Fibroblast of villous mesenchyme (primary cell): Measurements from ENCODE around the gene ANKDD1B. TPM values are rescaled to one million over a fixed set of nuclear protein-coding genes. Genes with fewer than 3 reads are reported as not detected.
A peak's percentile ranks its signal among the peaks of the same experiment; 100 is the strongest.

Experiments used
- DNase-seq: peaks from one replicate; pipeline ENCODE4 v3.0.0-alpha.2; 2010; ENCODE audit warnings: low read depth
- H3K4me3 ChIP-seq: 2 replicates; pipeline ENCODE4 v1.5.1; 2011; ENCODE audit warnings: low read depth, mild to moderate bottlenecking, low read length
- small RNA-seq: library from RNA; depleted of rRNA; stranded (forward); fragments of <200 nt; gene quantifications from one replicate; pipeline ENCODE3, GENCODE V24; 2012
- total RNA-seq: library from RNA; depleted of rRNA; stranded (reverse); fragments of >200 nt; gene quantifications from 2 replicates; pipeline ENCODE4 v1.2.3, GENCODE V29; 2012
- TF ChIP-seq, protein P1 (sequence below): IDR thresholded peaks from 2 replicates; pipeline ENCODE4 v1.5.1; 2012; ENCODE audit warnings: low read depth, mild to moderate bottlenecking, low read length; ENCODE audit not compliant: insufficient read depth

ANKDD1B gene
- total RNA-seq, 1 donor: under 0.01 TPM

DNA sequence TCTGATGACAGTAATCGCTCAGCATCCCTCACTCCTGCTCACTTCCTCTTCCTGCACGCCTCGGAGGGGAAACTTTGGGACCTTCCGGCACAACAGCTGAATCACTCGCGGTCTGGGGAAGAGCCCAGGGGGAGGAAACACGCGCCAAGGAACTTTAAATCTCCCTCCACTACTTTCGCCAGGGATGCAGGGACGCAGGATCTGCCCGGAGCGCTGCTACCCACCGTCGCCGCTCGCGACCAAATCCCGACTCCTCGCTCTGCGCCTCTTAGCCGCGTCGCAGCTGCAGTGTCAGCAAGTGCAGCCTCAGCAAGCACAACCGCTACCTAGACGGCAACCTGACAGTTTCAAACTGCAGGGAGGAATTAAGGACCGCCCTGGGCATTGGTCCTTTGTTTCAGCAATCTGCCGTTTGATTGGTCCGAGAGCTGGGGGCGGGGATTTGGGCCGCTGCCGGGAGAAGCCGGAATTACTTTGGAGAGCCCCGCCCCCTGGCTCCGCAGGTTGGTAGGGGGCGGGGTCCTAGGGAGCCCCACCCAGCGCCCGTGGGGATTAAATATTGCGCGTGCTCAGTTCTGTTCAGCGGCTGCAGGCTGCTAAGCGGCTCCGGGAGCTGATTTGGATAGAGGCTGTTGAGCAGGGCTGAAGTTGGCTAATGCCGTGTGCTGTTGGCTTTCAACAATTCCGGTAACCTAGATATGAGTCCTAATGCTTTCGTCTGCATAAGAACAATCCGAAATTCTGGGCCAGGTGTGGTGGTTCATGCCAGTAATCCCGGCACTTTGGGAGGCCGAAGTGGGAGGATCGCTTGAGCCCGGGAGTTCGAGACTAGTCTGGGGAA, 106.0 kb downstream of the ANKDD1B start, which contains the start of gene POC5:
Gene POC5 (minus strand): TSS at position 356 of the 841 bp plus-strand sequence. CDS start 4,500 bp downstream, outside the sequence.
- H3K4me3 ChIP-seq: peak within 1 kb of the TSS; percentile 92
- peak; percentile 97 for DNase-seq
- TF ChIP-seq, protein P1, sequence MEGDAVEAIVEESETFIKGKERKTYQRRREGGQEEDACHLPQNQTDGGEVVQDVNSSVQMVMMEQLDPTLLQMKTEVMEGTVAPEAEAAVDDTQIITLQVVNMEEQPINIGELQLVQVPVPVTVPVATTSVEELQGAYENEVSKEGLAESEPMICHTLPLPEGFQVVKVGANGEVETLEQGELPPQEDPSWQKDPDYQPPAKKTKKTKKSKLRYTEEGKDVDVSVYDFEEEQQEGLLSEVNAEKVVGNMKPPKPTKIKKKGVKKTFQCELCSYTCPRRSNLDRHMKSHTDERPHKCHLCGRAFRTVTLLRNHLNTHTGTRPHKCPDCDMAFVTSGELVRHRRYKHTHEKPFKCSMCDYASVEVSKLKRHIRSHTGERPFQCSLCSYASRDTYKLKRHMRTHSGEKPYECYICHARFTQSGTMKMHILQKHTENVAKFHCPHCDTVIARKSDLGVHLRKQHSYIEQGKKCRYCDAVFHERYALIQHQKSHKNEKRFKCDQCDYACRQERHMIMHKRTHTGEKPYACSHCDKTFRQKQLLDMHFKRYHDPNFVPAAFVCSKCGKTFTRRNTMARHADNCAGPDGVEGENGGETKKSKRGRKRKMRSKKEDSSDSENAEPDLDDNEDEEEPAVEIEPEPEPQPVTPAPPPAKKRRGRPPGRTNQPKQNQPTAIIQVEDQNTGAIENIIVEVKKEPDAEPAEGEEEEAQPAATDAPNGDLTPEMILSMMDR: no peak

GRCh38 chr5:75720882-75721281, 109.6 kb downstream of the ANKDD1B start:
- TF ChIP-seq, protein P1: no peak
- no peak overlapping the region for H3K4me3 ChIP-seq
- peak; percentile 54 for DNase-seq

Small RNA genes lying within 50 kb of the gene (small RNA-seq; reads per million reads assigned to genes)
- gene RNU6-680P: not detected

Other genes with a start within 250 kb of the ANKDD1B start
- 22.2 and 27.2 TPM in 2 replicates for gene CERT1, start 99.8 kb upstream of the ANKDD1B start, total RNA-seq
- gene POLK, start 99.6 kb upstream of the ANKDD1B start, total RNA-seq: 33.8 and 50.1 TPM in 2 replicates
- gene POC5, start 106.0 kb downstream of the ANKDD1B start, total RNA-seq: 10.6 and 15.5 TPM in 2 replicates